GM18867 (cell line): ENCODE measurements around the gene ATP2B3.

Experiments
- ATAC-seq: cut with Tn5 transposase; IDR thresholded peaks from one replicate; pipeline ENCODE4 v1.9.1; 2021; ENCODE audit warnings: mild to moderate bottlenecking, moderate library complexity; ENCODE audit not compliant: unreplicated experiment

Gene ATP2B3

DNA sequence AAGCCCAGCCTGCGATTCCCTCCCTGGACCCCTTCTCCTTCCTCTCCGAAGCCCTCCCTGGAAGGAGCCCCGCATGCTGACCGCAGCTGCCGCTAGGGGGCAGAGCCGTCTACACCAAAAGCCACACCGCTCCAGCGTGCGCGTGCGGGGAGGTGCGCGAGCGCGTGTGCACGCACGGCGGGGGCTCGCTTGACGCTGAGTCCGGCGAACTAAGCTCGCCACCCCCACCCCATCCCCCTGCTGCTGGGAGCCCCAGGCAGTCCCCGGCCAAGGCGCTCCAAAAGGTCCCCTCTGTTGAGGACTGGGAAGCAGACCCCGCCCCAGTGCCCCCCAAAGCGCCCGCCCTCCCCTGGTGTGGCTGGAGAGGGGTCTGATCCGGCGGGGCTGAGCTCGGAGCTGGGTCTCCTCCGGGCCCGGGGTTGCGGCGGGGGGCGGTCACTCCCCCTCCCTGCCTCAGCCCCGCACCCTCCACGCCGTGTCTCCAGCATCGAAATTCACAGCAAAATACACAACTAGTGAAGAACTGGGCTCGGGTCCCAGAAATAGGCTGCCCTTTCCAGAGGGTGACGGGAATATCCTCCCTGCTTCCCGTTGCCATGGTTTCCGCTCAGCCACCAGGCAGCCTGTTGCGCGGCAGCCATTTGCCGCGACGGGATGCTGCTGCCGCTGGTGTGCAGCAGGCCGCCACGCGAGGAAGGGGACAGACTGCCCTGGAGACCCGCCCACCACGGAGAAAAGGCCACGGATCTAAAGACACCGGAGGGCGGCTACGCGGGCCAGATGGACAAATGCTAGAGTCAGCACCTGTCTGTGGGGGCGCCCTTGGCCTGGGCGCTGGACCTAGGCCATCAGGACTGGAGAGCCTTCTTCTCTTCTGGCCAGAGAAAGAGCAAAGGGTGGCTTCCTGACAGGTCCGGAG is 92.7 kb downstream of the ATP2B3 start:
- peak; percentile 59 for ATAC-seq

DNA sequence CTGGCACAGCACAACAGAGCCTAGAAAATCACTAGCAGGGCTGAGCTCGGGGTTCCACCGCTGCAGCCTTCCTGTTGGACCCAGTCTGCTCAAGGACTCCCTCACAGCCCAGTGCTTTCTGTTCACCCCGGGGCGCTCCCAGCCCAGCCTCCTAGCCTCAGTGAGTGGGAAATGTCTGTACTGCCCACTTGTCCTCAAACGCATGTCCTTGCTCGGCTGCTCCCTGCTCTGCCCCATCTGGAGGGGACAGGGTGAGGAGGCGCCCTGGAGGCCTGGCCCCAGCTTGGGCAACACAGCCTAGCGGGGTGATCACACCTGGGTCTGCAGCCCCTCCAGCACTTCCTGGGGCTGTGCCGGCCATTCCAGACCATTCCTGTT is 93.4 kb downstream of the ATP2B3 start:
- no peak for ATAC-seq

- no peak for ATAC-seq
Observed at GRCh38 chrX:153611298-153612095, 94.1 kb downstream of the ATP2B3 start.

GRCh38 chrX:153612413-153612812 is 95.0 kb downstream of the ATP2B3 start:
- ATAC-seq = no peak

- ATAC-seq = no peak
Observed at GRCh38 chrX:153614818-153615217, 97.4 kb downstream of the ATP2B3 start.

DNA sequence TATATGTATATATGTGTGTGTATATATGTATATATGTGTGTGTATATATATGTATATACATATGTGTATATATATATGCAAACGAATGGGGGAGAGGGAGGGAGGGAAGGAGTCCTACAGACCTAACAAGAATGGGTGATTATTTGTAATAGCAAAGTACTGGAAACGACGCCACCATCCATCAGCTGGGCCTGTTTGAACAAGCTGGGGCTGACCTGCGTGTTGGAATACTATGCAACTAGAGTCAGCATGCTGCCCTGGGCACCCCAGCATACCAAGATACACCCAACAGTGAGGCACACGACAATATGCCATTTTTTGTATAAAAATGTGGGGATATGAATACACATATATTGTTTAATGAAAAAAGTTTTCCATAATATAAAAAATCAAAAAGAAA is 103.1 kb downstream of the ATP2B3 start:
- no peak for ATAC-seq

DNA sequence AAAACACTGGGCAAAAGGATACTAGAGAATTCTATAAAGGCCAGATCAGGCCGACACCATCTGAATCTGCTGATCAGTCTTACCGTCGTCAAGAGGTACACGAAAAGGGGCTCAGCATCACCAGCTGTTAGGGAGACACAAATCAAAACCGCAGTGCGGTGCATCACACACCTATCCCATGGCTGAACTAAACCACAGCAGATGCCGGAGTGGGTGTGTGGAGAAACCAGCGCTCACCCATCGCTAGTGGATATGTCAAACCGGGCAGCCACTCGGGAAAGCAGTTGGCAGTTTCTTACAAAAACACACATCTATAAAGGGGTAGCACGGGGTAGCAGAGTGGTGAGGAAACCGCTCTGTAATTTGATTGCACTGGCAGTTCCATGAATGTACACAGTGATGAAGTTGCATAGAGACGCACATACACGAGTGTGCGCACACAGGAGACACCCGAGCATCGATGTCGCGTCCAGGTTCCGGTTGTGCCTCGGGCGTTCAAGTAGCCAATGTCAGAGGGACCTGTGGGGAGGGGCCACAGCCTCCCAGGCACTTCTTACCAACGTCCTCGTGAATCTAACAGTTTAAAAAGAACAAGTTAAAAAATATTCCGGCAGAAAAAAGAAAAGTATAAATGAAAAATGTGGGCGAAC is 104.6 kb downstream of the ATP2B3 start:
- no peak for ATAC-seq

- ATAC-seq = no peak
Observed at GRCh38 chrX:153622661-153623309, 105.3 kb downstream of the ATP2B3 start.

DNA sequence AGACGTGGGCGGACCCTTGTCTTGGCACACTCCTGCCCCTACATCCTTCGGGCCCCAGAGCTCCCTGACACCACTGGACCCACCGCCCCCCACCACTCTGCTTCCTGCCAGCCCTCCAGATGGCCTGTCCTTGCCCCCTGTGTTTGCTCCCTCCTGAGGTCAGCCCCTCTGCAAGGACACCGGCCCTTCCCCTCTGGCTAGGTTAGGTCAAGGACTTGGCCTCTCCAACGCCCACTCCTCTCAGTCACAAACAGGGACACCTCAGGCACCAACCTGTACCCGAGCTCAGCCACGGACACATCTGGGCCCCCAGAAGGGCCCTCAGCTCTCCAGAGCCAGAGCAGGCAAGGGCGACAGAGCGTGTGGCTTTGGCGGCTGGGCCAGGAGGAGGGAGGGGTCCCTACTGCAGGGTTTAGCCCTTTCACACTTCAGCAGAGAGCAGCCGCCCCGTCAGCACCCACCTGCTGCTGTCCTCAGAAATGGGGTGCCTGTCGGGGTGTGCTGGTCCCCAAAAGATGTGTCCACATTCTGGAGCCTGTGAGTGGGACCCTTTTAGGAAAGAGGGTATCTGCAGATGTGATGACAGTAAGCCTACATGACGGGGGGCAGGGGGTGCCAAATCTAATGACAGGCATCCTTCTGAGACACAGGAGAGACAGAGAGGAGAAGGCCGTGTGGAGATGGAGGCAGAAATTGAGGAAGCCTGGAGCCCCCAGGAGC is 106.0 kb downstream of the ATP2B3 start:
- ATAC-seq = no peak

- no peak for ATAC-seq
Observed at GRCh38 chrX:153624196-153625091, 107.0 kb downstream of the ATP2B3 start.

GRCh38 chrX:153625271-153626024 is 108.0 kb downstream of the ATP2B3 start:
- ATAC-seq = no peak

- no peak for ATAC-seq
Observed at GRCh38 chrX:153626025-153626633, 108.7 kb downstream of the ATP2B3 start.

GRCh38 chrX:153626863-153627674 is 109.6 kb downstream of the ATP2B3 start:
- no peak for ATAC-seq

- ATAC-seq = no peak
Observed at GRCh38 chrX:153627675-153628111, 110.3 kb downstream of the ATP2B3 start.

GRCh38 chrX:153628129-153628528 is 110.7 kb downstream of the ATP2B3 start:
- ATAC-seq = no peak

- no peak for ATAC-seq
Observed at GRCh38 chrX:153628665-153629064, 111.2 kb downstream of the ATP2B3 start.

- ATAC-seq = no peak
Observed at GRCh38 chrX:153631346-153631745, 113.9 kb downstream of the ATP2B3 start.
